Breast epithelium (tissue), 3 donors: ENCODE measurements around the gene STAT6.

ENCODE experiments used
- CTCF ChIP-seq, 3 donors: fragments of 450-650 bp; IDR thresholded peaks; one replicate each; pipeline ENCODE4 v1.5.1; 2016 to 2017; ENCODE audit warnings: antibody characterized with exemption in 3 of 3, mild to moderate bottlenecking in 3 of 3, moderate library complexity in 3 of 3
- POLR2A ChIP-seq: fragments of 450-650 bp; IDR thresholded peaks from one replicate; pipeline ENCODE4 v1.6.1; 2016; ENCODE audit warnings: antibody characterized with exemption, mild to moderate bottlenecking, moderate library complexity

GRCh38 chr12:57158665-57159064, 47.5 kb upstream of the STAT6 start:
- TF ChIP-seq CTCF (IDR thresholded peaks at IDR 0.05) (no peak), POLR2A (no peak)
